Endothelial cell (in vitro differentiated cells): Measurements from ENCODE around the gene DDX51. TPM values are rescaled to one million over a fixed set of nuclear protein-coding genes. Genes with fewer than 3 reads are reported as not detected.
A peak's percentile ranks its signal among the peaks of the same experiment; 100 is the strongest.

Experiments used
- DNase-seq: peaks from one replicate; pipeline ENCODE4 v3.0.0; 2021; ENCODE audit warnings: low spot score
- H3K27ac Mint-ChIP-seq: one replicate; pipeline ENCODE4 v1.8.0; 2021; ENCODE audit warnings: mixed read lengths, inconsistent platforms; ENCODE audit not compliant: unreplicated experiment
- H3K27me3 Mint-ChIP-seq: one replicate; pipeline ENCODE4 v1.8.0; 2021; ENCODE audit warnings: mild to moderate bottlenecking, moderate library complexity, mixed read lengths, inconsistent platforms; ENCODE audit not compliant: unreplicated experiment
- H3K36me3 Mint-ChIP-seq: one replicate; pipeline ENCODE4 v1.8.0; 2021; ENCODE audit warnings: mild to moderate bottlenecking, low read depth, mixed read lengths, inconsistent platforms; ENCODE audit not compliant: unreplicated experiment
- H3K4me1 Mint-ChIP-seq: one replicate; pipeline ENCODE4 v1.8.0; 2021; ENCODE audit warnings: mild to moderate bottlenecking, mixed read lengths, inconsistent platforms; ENCODE audit not compliant: unreplicated experiment
- H3K4me3 Mint-ChIP-seq: one replicate; pipeline ENCODE4 v1.8.0; 2021; ENCODE audit warnings: mild to moderate bottlenecking, mixed read lengths, inconsistent platforms; ENCODE audit not compliant: unreplicated experiment
- H3K9me3 Mint-ChIP-seq: one replicate; pipeline ENCODE4 v1.8.0; 2021; ENCODE audit warnings: mixed read lengths, inconsistent platforms; ENCODE audit not compliant: unreplicated experiment
- CTCF ChIP-seq: fragments of 200-600 bp; sonication (generic); IDR thresholded peaks from one replicate; pipeline ENCODE4 v1.5.0; 2021; ENCODE audit warnings: antibody characterized with exemption; ENCODE audit not compliant: unreplicated experiment
- total RNA-seq: library from RNA; stranded (reverse); fragmentation: NEBNext Ultra II Directional; extraction: Animal tissue kit (Norgen Biotek cat#: 25700); gene quantifications from one replicate; pipeline ENCODE4 v1.2.1, GENCODE V29; 2021; ENCODE audit not compliant: unreplicated experiment

Gene DDX51
- total RNA-seq, 1 donor from 2014 or later, result 16.1 TPM

- Mint-ChIP-seq H3K9me3 (no peaks in the 10 kb centered on the region), H3K27ac (no peak overlapping the region), H3K36me3 (peaks cover 32% of the 10 kb centered on the region), H3K27me3 (peaks cover 27% of the 10 kb centered on the region), H3K4me3 (peak overlapping the region; percentile 47), H3K4me1 (peaks cover 12% of the 10 kb centered on the region)
- no peak for TF ChIP-seq CTCF
- no peak for DNase-seq
Observed at GRCh38 chr12:132141976-132142678, 2.0 kb downstream of the DDX51 start.

DNA sequence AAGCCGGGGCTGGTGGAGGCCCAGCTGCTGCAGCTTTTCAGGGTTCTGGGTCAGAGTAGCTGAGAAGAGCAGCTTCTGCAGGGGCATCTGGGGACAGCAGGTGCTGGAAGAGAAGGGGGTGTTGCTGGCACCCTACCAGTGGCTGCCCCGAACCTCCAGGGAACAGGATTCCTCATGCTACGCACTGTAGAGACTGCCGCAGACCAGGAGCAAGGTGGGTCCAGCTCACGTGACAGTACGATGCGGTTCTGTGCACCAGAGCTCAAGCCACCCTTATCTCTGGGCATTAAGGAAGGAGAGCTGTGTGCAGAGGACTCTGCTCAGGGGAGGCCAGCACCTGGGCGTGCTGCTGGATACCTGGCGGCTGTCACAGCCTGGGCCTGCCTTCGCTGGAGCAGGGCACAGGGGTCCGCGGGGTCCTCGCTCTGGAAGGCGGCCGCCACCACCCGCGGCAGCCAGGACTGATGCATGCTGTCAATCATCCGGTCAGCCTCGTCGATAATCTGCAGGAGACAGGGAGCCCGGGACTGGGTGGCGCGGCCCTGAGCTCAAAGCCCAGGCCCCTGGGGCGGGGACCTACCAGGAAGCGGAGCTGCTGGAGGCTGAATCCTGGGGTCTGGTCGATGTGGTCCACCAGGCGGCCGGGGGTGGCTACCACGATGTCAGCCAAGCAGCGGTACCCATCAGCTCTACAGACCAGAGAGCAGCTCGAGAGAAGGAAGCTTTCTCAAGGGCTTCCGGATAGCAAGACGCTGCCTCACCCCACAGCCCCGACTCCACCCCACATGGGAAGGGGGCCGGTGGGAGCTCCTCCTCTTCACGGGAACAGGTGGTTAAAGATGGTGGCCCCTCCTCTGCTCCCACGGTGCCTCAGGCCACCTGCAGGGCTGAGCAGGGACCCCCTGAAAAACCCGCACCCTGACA, 2.9 kb downstream of the DDX51 start:
- TF ChIP-seq CTCF, result no peak
- Mint-ChIP-seq H3K27me3 (peaks cover 25% of the 10 kb centered on the region), H3K4me1 (peaks cover 10% of the 10 kb centered on the region), H3K9me3 (no peaks in the 10 kb centered on the region), H3K27ac (no peak overlapping the region), H3K36me3 (peaks cover 26% of the 10 kb centered on the region), H3K4me3 (no peak overlapping the region)
- no peak for DNase-seq

DNA sequence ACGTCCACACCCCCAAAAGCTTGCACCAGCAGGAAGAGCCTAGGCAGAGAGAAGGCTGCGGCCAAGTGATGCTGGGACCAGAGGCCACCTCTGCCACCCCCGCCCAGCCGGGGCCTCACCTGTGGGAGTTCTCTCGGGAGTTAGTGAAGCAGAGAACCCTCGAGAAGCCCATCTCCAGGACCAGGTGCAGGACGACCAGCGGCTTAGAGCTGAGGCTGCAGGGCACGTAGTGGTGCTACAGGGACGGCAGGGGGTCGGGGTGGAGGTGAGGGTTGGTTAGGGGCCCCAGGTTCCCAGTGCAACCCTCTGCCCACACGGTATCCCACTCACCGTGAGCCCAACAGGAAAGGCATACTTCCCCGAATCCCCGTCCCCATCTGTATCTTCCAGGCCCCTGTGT, 3.6 kb downstream of the DDX51 start:
- peaks cover 20% of the 10 kb centered on the region for H3K36me3 Mint-ChIP-seq
- H3K27me3 Mint-ChIP-seq, result peaks cover 20% of the 10 kb centered on the region
- no peak overlapping the region for H3K4me3 Mint-ChIP-seq
- no peak for DNase-seq
- no peak overlapping the region for H3K27ac Mint-ChIP-seq
- no peak for TF ChIP-seq CTCF
- peaks cover 8% of the 10 kb centered on the region for H3K4me1 Mint-ChIP-seq
- no peaks in the 10 kb centered on the region for H3K9me3 Mint-ChIP-seq

- Mint-ChIP-seq H3K27ac (peak overlapping the region; percentile 18), H3K9me3 (no peaks in the 10 kb centered on the region), H3K4me1 (peaks cover 6% of the 10 kb centered on the region), H3K36me3 (peaks cover 20% of the 10 kb centered on the region), H3K27me3 (peaks cover 16% of the 10 kb centered on the region), H3K4me3 (peak overlapping the region; percentile 37)
- no peak for DNase-seq
- no peak for TF ChIP-seq CTCF
Observed at GRCh38 chr12:132139912-132140311, 4.2 kb downstream of the DDX51 start.
